Stimulated activated CD8-positive, alpha-beta memory T cell treated with anti-CD3 and anti-CD28 coated beads, Interleukin-15, amount 100 ng/mL, for 48 hours (primary cell): Measurements from ENCODE around the gene KLK13.

ENCODE experiments used
- DNase-seq, 2 donors: peaks; one replicate each; pipeline ENCODE4 v3.0.0-alpha.2; 2020; ENCODE audit warnings: low read depth in 2 of 2

Gene KLK13

GRCh38 chr19:51091895-51092873 is 27.3 kb upstream of the KLK13 start:
- no peak for DNase-seq

DNA sequence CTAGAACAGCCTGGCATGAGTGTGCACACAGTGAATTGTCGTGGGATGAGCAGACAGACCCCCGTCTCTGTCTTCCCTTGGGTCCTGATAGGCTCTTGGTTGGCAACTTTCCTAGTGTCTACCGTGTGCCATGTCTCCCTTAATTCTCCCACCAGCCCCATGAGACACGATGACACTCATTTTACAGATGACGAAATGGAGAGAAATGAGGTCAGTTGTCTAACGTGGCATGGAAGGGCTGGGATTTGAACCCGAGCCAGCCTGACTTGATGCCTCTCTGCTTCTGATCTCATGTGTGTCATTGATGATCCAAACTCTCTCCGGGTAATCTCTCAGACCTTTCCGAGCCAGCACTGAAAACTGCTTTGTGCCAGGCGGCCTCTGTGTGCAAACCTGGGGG is 26.2 kb upstream of the KLK13 start:
- no peak for DNase-seq

DNA sequence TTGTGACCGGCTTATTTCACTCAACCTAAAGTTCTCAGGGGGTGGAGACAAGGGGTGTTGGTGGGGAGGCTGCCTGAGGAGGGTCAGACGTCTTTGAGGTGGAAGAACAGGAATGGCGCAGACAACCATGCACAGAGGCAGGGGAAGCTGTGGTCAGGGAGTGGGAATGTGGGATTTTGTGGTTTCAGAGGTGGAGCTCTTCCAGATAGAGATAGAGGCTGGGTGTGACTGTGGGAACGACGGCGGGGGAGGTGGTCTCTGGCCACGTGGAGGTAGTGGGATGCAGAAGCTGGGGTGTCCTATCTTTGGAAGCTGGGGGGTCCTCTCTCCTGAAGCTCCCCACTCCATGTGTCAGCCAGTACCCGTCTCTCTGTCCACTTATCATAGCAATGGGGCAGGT is 25.6 kb upstream of the KLK13 start:
- DNase-seq = no peak

DNA sequence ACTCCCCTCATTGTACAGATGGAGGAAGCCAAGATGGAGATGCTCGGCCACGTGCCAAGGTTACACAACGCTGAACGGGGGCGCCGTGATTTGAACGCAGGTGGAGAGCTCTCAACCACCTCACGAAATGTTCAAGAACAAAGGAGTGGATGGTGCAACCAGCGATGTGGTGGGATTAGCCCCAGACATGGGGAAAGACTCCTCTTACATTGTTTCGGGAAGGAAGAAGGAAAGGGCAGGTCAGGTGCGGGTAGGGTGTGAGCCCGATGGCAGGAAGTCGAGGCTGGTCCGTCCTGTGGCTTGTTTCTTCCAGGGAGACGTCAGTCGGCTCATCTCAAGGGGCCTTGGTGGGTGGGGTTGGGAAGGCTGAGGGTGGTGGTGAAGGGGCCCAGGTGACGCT is 24.9 kb upstream of the KLK13 start:
- DNase-seq = no peak

DNA sequence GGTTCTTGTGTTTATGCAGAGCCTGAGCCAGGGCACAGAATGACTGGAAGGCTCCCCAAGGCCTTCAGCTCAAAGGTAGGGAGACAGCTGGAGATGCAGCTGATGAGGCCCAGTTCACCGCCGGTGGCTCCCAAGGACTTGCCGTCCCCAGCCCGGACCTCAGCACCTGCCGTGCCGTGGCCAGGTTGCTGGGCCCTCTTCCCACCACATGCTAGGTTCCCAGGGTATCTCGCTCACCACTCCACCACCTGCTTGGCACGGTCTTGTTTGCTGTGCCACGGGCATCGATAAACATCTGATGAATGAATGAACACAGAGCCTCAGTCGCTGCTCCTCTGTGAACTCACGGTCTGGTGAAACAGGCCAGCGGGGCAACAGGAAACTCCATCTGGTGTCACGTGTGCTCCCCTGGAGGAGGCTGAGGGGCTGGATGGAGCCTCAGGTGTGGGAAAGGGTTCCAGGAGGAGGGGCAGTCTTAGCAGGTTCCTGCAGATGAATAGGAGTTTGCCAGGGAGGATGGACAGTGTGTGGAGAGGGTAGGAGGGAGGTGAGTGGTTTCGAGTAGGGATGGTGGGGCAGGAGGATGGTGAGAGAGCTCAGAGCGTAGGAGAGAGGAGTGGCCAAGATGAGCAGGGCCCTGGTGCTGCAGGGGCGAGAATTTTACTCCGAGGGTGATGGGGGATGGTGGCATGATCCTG is 21.4 kb upstream of the KLK13 start:
- no peak for DNase-seq

DNA sequence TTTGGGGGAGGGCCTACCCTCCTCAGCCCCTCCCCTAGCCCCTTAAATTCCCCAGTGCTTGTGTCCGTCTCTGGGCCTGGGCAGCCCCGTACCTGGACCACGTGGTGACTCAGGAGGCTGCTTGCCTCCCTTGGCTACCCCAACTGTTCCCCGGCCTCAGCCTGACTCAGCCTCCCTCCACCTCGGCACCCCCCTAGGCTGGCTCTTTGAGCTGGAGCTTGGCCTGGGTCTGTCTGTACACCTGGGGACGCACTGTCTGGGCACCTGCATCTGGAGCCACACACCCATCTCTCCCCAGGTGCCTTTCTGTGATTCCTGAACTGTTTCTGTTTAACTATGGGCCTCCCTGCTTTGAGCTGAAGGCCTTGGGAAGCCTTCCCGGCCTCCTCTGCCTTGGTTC is 19.6 kb upstream of the KLK13 start:
- DNase-seq = no peak

- no peak for DNase-seq
Observed at GRCh38 chr19:51083783-51084182, 18.9 kb upstream of the KLK13 start.

GRCh38 chr19:51083181-51083580 is 18.3 kb upstream of the KLK13 start:
- no peak for DNase-seq

DNA sequence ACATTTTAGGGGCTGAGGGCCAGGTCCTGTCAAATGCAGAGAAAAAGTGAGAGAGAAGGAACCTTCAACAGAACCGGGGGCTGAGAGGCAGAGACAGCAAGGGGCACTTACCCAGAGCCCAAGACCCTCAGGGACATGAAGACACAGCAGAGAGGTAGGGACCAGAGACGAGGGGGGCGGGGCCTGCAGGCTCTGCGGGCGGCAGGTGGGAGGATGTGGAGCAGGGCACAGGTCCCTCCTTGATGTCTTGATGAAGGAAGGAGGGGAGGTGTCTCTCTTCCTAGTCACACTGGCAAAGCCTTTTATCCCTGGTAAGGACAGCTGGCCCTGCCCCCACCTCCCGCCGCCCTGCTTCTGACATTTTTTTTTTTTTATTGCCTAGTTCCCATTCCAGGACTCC is 17.7 kb upstream of the KLK13 start, which contains the start of gene KLK14:
Gene KLK14 (minus strand): TSS at position 277 of the 400 bp plus-strand sequence. CDS start 273 bp downstream, at position 4.
- DNase-seq = no peak

DNA sequence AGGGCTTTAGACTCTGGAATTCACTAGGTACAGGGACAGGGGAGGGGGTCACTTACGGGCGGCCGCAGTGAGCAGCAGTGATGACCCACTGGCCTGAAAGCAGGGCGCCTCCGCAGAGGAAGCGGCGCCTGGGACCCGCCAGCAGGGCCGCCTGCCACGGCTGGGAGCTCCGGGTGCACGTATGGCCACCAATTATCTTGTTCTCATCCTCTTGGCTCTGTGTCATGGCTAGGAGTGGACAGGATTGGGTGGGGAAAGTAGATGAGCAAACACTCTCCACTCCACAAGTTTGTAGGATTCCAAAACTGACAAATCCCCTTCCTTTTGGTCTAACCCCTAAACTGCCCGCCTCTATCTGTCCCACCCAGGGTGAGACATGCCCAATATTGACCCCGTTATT is 16.6 kb upstream of the KLK13 start:
- no peak for DNase-seq

DNA sequence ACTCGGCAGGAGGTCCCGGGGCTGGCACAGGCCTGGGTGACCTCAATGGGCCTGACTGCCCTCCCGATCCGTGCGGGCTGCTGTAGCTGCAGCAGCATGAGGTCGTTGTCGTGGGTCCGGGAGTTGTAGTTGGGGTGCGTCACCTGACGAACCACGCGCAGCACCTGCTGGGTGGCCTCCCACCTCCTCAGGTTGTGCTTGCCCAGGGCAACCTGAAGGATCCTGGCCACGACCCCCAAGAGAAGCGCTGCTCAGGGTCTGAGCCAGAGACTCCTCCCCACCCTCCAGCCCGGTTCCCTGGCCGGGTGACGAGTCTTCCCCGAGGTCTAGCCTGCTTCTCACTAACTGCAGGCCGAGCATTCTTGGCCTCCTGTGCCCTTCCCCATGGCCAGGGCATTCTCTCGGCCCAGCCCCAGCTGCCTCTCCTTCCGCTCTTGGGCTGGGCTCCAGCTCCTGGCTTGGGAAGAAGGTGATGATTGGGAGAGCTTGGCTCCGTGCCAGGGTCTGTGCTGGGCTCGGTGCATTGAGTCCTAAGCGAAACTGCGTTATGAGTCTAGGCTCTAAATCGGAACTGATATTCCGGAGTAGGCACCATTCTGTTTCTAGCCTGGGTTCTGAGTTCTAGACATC is 14.7 kb upstream of the KLK13 start:
- no peak for DNase-seq

DNA sequence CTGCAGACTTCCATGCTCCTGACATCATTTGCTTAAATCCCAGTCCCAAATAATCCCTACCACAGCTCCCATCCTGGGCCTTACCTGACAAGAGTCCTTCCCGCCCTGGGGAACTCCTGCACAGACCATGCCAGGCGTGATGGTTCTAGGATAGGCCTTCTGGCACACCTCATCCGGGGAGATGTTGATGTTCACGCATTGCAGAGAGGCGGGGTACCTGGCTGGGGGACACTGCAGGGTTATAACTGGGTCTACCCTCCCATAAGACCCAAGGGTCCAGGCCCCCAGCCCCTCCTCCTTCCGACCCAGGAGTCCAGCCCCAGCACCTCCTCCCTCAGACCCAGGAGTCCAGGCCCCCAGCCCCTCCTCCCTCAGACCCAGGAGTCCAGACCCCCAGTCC is 13.8 kb upstream of the KLK13 start:
- no peak for DNase-seq

GRCh38 chr19:51078104-51078503 is 13.2 kb upstream of the KLK13 start:
- no peak for DNase-seq

DNA sequence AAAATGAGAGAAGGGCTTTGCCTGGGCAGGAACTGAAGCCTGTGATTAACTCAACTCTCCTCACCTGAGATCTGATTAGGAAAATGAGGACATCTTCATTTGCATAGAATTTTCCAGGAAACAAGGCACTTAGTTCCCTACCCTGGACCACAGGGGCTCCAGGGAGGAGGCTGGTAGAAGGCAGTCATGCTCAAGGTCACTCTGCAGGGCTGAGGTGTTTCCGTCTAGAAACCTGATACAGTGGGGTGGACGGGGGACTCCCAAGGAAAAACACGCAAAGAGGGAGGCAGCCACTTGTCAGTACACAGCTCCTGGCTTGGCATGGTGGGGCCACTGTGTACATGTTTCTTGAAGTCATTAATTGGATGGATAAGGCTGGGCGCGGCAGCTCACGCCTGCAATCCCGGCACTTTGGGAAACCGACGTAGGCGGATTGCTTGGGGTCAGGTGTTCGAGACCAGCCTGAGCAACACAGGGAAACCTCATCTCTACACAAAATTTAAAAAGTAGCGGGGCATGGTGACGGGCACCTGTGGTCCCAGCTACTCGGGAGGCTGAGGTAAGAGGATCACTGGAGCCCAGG is 11.8 kb upstream of the KLK13 start:
- no peak for DNase-seq

GRCh38 chr19:51075998-51076397 is 11.1 kb upstream of the KLK13 start:
- no peak for DNase-seq

GRCh38 chr19:51071095-51071405 is 6.2 kb upstream of the KLK13 start:
- DNase-seq = no peak

GRCh38 chr19:51070334-51071094 is 5.6 kb upstream of the KLK13 start:
- DNase-seq = no peak

GRCh38 chr19:51066393-51067186 is 1.7 kb upstream of the KLK13 start:
- DNase-seq = no peak

GRCh38 chr19:51065221-51065960 is 499 bp upstream of the KLK13 start:
- no peak for DNase-seq

DNA sequence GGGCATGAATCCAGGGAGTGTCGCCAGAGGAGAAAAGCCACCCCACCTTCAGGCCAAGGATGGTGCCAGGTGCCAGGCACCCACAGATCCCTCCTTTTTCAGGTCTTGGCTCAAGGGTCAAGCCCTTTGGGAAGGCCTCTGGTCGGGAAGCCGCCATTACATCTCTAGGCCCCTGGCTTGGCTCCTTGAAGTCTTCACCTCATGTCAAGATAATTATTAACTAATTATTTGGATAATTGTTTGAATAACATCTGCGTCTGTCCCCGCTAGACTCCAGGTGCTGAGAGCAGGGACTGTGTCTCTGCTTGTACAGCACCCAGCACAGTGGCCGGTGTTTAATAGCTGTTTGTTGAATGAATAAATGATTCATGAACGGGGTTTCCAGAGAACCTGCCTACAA is 1.2 kb downstream of the KLK13 start:
- DNase-seq = no peak
